ENCODE results near the gene OSBPL3. TPM values are rescaled to one million over a fixed set of nuclear protein-coding genes. Genes with fewer than 3 reads are reported as not detected.

OSBPL3 gene
- total RNA-seq, 1 experiment from 2014 or later = 16.0 TPM

DNA sequence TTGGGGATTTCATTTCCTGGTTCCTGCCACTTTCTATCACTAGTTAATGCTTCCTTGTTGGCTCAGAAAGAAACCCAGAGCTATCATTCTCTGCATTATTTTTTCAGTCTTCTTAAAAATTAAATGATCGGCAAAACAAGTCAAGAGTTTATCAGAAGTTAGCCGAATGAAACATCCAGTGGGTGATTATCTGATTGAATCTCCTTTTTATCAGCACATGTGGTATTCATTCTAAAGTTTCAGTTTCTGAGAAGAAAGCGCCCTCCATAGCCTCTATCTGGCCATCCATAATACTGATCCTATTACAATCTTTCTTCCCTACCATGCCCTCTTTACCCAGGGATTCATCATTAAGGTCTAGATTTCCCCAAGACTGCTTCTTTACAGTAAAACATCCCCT is 71.8 kb downstream of the OSBPL3 start (continued):
- TF ChIP-seq, protein P1, sequence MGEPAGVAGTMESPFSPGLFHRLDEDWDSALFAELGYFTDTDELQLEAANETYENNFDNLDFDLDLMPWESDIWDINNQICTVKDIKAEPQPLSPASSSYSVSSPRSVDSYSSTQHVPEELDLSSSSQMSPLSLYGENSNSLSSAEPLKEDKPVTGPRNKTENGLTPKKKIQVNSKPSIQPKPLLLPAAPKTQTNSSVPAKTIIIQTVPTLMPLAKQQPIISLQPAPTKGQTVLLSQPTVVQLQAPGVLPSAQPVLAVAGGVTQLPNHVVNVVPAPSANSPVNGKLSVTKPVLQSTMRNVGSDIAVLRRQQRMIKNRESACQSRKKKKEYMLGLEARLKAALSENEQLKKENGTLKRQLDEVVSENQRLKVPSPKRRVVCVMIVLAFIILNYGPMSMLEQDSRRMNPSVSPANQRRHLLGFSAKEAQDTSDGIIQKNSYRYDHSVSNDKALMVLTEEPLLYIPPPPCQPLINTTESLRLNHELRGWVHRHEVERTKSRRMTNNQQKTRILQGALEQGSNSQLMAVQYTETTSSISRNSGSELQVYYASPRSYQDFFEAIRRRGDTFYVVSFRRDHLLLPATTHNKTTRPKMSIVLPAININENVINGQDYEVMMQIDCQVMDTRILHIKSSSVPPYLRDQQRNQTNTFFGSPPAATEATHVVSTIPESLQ (CRISPR knock-in tag; IDR thresholded peaks at IDR 0.05) = no peak
- TF ChIP-seq, protein P2, sequence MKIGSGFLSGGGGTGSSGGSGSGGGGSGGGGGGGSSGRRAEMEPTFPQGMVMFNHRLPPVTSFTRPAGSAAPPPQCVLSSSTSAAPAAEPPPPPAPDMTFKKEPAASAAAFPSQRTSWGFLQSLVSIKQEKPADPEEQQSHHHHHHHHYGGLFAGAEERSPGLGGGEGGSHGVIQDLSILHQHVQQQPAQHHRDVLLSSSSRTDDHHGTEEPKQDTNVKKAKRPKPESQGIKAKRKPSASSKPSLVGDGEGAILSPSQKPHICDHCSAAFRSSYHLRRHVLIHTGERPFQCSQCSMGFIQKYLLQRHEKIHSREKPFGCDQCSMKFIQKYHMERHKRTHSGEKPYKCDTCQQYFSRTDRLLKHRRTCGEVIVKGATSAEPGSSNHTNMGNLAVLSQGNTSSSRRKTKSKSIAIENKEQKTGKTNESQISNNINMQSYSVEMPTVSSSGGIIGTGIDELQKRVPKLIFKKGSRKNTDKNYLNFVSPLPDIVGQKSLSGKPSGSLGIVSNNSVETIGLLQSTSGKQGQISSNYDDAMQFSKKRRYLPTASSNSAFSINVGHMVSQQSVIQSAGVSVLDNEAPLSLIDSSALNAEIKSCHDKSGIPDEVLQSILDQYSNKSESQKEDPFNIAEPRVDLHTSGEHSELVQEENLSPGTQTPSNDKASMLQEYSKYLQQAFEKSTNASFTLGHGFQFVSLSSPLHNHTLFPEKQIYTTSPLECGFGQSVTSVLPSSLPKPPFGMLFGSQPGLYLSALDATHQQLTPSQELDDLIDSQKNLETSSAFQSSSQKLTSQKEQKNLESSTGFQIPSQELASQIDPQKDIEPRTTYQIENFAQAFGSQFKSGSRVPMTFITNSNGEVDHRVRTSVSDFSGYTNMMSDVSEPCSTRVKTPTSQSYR (CRISPR knock-in tag; IDR thresholded peaks at IDR 0.05) = no peak
- TF ChIP-seq TEAD1 (CRISPR knock-in tag; IDR thresholded peaks at IDR 0.05) = no peak
- TF ChIP-seq, protein P3, sequence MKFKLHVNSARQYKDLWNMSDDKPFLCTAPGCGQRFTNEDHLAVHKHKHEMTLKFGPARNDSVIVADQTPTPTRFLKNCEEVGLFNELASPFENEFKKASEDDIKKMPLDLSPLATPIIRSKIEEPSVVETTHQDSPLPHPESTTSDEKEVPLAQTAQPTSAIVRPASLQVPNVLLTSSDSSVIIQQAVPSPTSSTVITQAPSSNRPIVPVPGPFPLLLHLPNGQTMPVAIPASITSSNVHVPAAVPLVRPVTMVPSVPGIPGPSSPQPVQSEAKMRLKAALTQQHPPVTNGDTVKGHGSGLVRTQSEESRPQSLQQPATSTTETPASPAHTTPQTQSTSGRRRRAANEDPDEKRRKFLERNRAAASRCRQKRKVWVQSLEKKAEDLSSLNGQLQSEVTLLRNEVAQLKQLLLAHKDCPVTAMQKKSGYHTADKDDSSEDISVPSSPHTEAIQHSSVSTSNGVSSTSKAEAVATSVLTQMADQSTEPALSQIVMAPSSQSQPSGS (CRISPR knock-in tag; IDR thresholded peaks at IDR 0.05; ENCODE audit: borderline replicate concordance, low read depth) = no peak

DNA sequence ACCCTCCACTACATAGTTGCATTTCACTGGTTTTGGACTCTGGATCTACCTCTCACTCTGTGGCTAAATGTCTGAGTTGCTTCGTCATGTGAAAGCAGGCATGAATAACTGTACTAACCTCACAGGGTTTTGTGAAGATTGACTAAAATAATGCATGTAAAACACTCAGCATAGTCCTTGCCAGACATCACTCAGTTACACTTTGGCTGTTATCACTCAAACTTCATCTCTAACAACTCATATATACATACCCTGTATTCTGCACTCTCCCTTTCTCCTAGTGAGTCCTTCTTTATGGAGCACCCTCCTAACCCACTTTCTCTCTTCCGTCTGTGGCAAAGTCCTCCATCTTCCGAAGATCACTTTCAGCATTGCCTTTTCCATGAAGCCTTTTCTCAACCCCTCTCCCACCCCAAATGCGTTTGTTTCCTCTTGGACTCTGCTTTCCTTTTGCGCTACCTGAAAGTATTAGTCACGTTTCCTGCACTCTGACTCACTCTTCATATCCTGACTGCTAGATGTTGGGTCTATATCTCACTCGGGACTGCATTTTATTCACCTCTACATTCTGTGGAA is 72.6 kb downstream of the OSBPL3 start:
- peaks cover 4% of the 10 kb centered on the region; the same call in 1 of the 2 replicates for H3K36me3 Mint-ChIP-seq
- POLR2A ChIA-PET = no interaction called here
- no peak for DNase-seq (ENCODE audit: low spot score)
- no peak overlapping the region for H3K4me3 Mint-ChIP-seq
- peaks cover 24% of the 10 kb centered on the region for H3K4me1 Mint-ChIP-seq
- TF ChIP-seq, protein P4, sequence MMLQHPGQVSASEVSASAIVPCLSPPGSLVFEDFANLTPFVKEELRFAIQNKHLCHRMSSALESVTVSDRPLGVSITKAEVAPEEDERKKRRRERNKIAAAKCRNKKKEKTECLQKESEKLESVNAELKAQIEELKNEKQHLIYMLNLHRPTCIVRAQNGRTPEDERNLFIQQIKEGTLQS (CRISPR knock-in tag; conservative IDR thresholded peaks at IDR 0.05) = no peak
- TF ChIP-seq, protein P5, sequence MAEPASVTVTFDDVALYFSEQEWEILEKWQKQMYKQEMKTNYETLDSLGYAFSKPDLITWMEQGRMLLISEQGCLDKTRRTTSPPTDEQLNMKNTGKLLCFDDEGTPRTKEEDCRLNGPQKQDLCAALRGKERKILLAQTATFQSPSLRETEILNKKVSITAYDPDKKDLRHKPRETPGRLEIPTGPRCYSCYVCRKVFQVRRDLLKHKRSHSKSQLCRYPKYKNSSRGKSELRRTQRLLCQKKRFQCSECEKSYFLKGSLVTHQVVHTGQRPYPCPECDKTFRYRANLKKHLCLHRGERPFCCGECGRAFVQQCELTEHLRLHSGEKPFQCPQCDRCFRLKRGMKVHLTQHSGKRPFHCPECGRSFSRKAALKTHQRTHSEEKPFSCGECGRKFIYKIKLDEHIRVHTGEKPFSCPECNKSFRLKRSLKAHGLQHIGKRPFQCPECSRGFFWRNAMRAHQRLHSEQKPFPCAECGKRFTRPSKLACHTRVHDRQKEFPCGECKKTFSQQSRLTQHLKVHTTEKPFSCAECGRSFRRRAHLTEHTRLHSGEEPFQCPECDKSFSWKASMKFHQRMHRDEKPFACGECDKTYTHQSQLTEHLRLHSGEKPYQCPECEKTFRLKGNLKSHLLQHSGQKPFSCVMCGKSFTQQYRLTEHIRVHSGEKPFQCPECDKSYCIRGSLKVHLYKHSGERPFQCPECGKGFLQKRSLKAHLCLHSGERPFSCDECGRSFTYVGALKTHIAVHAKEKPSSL (CRISPR knock-in tag; conservative IDR thresholded peaks at IDR 0.05) = no peak
- TF ChIP-seq, protein P6, sequence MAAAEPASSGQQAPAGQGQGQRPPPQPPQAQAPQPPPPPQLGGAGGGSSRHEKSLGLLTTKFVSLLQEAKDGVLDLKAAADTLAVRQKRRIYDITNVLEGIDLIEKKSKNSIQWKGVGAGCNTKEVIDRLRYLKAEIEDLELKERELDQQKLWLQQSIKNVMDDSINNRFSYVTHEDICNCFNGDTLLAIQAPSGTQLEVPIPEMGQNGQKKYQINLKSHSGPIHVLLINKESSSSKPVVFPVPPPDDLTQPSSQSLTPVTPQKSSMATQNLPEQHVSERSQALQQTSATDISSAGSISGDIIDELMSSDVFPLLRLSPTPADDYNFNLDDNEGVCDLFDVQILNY (CRISPR knock-in tag; IDR thresholded peaks at IDR 0.05) = no peak
- no peak for TF ChIP-seq ATF1 (CRISPR knock-in tag; IDR thresholded peaks at IDR 0.05)
- TF ChIP-seq ZNF423 (CRISPR knock-in tag; IDR thresholded peaks at IDR 0.05) = no peak
- CTCF ChIA-PET = interaction anchor here (1.2 kb wide), 1 partner anchor 72 kb away, joined by 4 read pairs; no protein-coding TSS in a partner anchor
- no peak overlapping the region for H3K27ac Mint-ChIP-seq
- H3K9me3 Mint-ChIP-seq = 0 out of 2 replicates have a peak, but pooled peaks cover 3% of the 10 kb centered on the region
- ATAC-seq = no peak
- no peaks in the 10 kb centered on the region for H3K27me3 Mint-ChIP-seq (ENCODE audit: low read depth)

DNA sequence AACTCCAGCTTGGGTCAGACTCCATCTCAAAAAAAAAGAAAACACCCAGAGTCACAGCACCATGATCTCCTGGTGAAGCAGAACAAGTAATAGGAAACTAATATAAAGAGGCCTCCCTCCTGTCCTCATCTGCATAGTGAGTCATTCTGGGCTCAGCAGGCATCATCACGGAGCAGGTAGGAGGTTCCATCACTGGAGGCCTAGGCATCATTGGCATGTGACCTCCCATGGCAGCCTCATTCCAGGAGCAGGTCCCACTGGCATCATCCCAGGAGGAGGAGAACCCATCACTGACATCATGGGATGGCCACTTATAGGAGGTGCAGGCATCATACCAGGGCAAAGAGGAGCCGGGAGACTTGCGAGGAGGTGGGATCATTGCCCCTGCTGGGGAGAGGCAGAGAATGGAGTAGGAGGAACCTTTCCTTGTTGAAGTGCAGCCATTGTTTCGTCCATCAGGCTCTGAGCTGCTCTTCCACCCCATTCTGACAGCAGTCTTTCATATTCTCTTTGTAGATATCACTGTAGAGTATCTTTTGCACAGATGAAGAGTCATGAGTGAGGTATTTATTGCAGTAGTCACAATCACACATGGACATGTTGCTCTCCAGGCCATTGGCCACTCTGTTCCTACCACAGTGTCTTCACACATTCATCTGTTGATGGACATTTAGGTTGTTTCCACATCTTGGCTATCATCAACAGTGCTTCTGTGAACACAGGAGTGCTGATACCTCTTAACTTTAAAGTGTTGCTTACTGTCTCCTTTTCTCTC is 73.8 kb downstream of the OSBPL3 start:
- DNase-seq (ENCODE audit: low spot score) (no peak), ATAC-seq (no peak)
- Mint-ChIP-seq H3K27me3 (ENCODE audit: low read depth) (no peaks in the 10 kb centered on the region), H3K4me3 (no peak overlapping the region), H3K36me3 (peaks cover 4% of the 10 kb centered on the region; the same call in 1 of the 2 replicates), H3K27ac (no peak overlapping the region), H3K9me3 (0 out of 2 replicates have a peak, but pooled peaks cover 3% of the 10 kb centered on the region), H3K4me1 (peaks cover 12% of the 10 kb centered on the region)
- POLR2A ChIA-PET = no interaction called here
- CTCF ChIA-PET = no interaction called here
- TF ChIP-seq ZNF263 (CRISPR knock-in tag; IDR thresholded peaks at IDR 0.05; ENCODE audit: low read depth) = no peak
- no peak for TF ChIP-seq MXD4 (CRISPR knock-in tag; IDR thresholded peaks at IDR 0.05; ENCODE audit: borderline replicate concordance)
- no peak for TF ChIP-seq ETV6 (CRISPR knock-in tag; IDR thresholded peaks at IDR 0.05)
- no peak for TF ChIP-seq NFYB (CRISPR knock-in tag; conservative IDR thresholded peaks at IDR 0.05; ENCODE audit: low read depth)
- TF ChIP-seq, protein P7, sequence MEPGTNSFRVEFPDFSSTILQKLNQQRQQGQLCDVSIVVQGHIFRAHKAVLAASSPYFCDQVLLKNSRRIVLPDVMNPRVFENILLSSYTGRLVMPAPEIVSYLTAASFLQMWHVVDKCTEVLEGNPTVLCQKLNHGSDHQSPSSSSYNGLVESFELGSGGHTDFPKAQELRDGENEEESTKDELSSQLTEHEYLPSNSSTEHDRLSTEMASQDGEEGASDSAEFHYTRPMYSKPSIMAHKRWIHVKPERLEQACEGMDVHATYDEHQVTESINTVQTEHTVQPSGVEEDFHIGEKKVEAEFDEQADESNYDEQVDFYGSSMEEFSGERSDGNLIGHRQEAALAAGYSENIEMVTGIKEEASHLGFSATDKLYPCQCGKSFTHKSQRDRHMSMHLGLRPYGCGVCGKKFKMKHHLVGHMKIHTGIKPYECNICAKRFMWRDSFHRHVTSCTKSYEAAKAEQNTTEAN (CRISPR knock-in tag; IDR thresholded peaks at IDR 0.05) = no peak
- TF ChIP-seq, protein P8, sequence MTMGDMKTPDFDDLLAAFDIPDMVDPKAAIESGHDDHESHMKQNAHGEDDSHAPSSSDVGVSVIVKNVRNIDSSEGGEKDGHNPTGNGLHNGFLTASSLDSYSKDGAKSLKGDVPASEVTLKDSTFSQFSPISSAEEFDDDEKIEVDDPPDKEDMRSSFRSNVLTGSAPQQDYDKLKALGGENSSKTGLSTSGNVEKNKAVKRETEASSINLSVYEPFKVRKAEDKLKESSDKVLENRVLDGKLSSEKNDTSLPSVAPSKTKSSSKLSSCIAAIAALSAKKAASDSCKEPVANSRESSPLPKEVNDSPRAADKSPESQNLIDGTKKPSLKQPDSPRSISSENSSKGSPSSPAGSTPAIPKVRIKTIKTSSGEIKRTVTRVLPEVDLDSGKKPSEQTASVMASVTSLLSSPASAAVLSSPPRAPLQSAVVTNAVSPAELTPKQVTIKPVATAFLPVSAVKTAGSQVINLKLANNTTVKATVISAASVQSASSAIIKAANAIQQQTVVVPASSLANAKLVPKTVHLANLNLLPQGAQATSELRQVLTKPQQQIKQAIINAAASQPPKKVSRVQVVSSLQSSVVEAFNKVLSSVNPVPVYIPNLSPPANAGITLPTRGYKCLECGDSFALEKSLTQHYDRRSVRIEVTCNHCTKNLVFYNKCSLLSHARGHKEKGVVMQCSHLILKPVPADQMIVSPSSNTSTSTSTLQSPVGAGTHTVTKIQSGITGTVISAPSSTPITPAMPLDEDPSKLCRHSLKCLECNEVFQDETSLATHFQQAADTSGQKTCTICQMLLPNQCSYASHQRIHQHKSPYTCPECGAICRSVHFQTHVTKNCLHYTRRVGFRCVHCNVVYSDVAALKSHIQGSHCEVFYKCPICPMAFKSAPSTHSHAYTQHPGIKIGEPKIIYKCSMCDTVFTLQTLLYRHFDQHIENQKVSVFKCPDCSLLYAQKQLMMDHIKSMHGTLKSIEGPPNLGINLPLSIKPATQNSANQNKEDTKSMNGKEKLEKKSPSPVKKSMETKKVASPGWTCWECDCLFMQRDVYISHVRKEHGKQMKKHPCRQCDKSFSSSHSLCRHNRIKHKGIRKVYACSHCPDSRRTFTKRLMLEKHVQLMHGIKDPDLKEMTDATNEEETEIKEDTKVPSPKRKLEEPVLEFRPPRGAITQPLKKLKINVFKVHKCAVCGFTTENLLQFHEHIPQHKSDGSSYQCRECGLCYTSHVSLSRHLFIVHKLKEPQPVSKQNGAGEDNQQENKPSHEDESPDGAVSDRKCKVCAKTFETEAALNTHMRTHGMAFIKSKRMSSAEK (CRISPR knock-in tag; IDR thresholded peaks at IDR 0.05; ENCODE audit: borderline replicate concordance) = no peak
